Liver (tissue), 9 donors: ENCODE data around the gene MYF6. TPM values are rescaled to one million over a fixed set of nuclear protein-coding genes. Genes with fewer than 3 reads are reported as not detected.

ENCODE experiments used
- DNase-seq: peaks from one replicate; pipeline ENCODE4 v3.0.0-alpha.2; 2017; ENCODE audit warnings: low spot score
- H3K27ac ChIP-seq, 2 donors: one replicate each; pipeline ENCODE4 v1.7.0; 2013; ENCODE audit warnings: inconsistent platforms in 2 of 2, low read length in 2 of 2, control low read depth in 1 of 2, low read depth in 1 of 2, mild to moderate bottlenecking in 1 of 2
- H3K27me3 ChIP-seq, 4 donors: one replicate each; pipeline versions ENCODE4 v1.6.1 to v1.7.0; 2013; ENCODE audit warnings: low read length in 3 of 4, inconsistent platforms in 1 of 4, mild to moderate bottlenecking in 1 of 4, moderate library complexity in 1 of 4; ENCODE audit not compliant: control insufficient read depth in 4 of 4, insufficient read depth in 4 of 4
- H3K36me3 ChIP-seq, 4 donors: one replicate each; pipeline versions ENCODE4 v1.6.1 to v1.7.0; 2013; ENCODE audit warnings: low read length in 3 of 4, mild to moderate bottlenecking in 3 of 4, low read depth in 1 of 4, moderate library complexity in 1 of 4; ENCODE audit not compliant: control insufficient read depth in 4 of 4, insufficient read depth in 3 of 4
- H3K4me1 ChIP-seq, 4 donors: one replicate each; pipeline versions ENCODE4 v1.6.1 to v1.7.0; 2013; ENCODE audit warnings: low read length in 3 of 4, mild to moderate bottlenecking in 3 of 4, moderate library complexity in 1 of 4; ENCODE audit not compliant: control insufficient read depth in 4 of 4, insufficient read depth in 4 of 4
- H3K4me3 ChIP-seq, 3 donors: one replicate each; pipeline versions ENCODE4 v1.6.1 to v1.7.0; 2013; ENCODE audit warnings: low read length in 3 of 3, control low read depth in 1 of 3, low read depth in 1 of 3, mild to moderate bottlenecking in 1 of 3
- H3K9ac ChIP-seq, 2 donors: one replicate each; pipeline ENCODE4 v1.7.0; 2013; ENCODE audit warnings: low read length in 2 of 2, mild to moderate bottlenecking in 2 of 2, moderate library complexity in 2 of 2, control low read depth in 1 of 2, low read depth in 1 of 2
- H3K9me3 ChIP-seq, 4 donors: one replicate each; pipeline versions ENCODE4 v1.6.1 to v1.7.0; 2013; ENCODE audit warnings: low read length in 3 of 4; ENCODE audit not compliant: control insufficient read depth in 4 of 4
- FOXA2 ChIP-seq: IDR thresholded peaks from 2 replicates; pipeline ENCODE4 v1.6.1; 2016; ENCODE audit warnings: antibody characterized with exemption
- GABPA ChIP-seq, 2 donors: IDR thresholded peaks in 1 of 2; conservative IDR thresholded peaks in 1 of 2; 2 replicates each; pipeline ENCODE4 v1.6.1; 2016; ENCODE audit warnings: antibody characterized with exemption in 2 of 2, mild to moderate bottlenecking in 1 of 2, moderate library complexity in 1 of 2
- HNF4G ChIP-seq: IDR thresholded peaks from 2 replicates; pipeline ENCODE4 v1.6.1; 2016; ENCODE audit warnings: antibody characterized with exemption
- MAX ChIP-seq: IDR thresholded peaks from 2 replicates; pipeline ENCODE4 v1.6.1; 2016; ENCODE audit warnings: antibody characterized with exemption
- NR2F2 ChIP-seq: IDR thresholded peaks from 2 replicates; pipeline ENCODE4 v1.6.1; 2016; ENCODE audit warnings: antibody characterized with exemption
- RAD21 ChIP-seq, 2 donors: IDR thresholded peaks; 2 replicates each; pipeline ENCODE4 v1.6.1; 2016; ENCODE audit warnings: antibody characterized with exemption in 2 of 2, mild to moderate bottlenecking in 2 of 2
- REST ChIP-seq: IDR thresholded peaks from 2 replicates; pipeline ENCODE4 v1.6.1; 2016; ENCODE audit warnings: antibody characterized with exemption, mild to moderate bottlenecking
- RXRA ChIP-seq, 2 donors: IDR thresholded peaks; 2 replicates each; pipeline ENCODE4 v1.6.1; 2017 to 2018; ENCODE audit warnings: antibody characterized with exemption in 2 of 2, mild to moderate bottlenecking in 1 of 2
- YY1 ChIP-seq: IDR thresholded peaks from 2 replicates; pipeline ENCODE4 v1.6.1; 2016; ENCODE audit warnings: antibody characterized with exemption, mild to moderate bottlenecking
- WGBS: extraction: QIAGEN DNeasy Blood & Tissue Kit; methylation state at CpG from one replicate; pipeline ENCODE4 v1.1.7; 2013; 5-methylcytosine and 5-hydroxymethylcytosine counted together
- polyA plus RNA-seq, 2 donors: library from polyadenylated mRNA; stranded (reverse) in 1 of 2; unstranded in 1 of 2; fragments of 200-250 nt in 1 of 2; fragments of >200 nt in 1 of 2; fragmentation: Nextera tagmentation in 1 of 2; extraction: Ambion mirVana in 1 of 2; gene quantifications; one replicate each; pipeline versions ENCODE4 v1.2.1 to v1.2.3, GENCODE V29; 2013 to 2015
- total RNA-seq, 2 donors: library from RNA; depleted of rRNA; stranded (reverse); fragments of >200 nt; gene quantifications; one replicate each; pipeline ENCODE4 v1.2.3, GENCODE V29; 2014
- TF ChIP-seq, protein P1 (sequence below): IDR thresholded peaks from 2 replicates; pipeline ENCODE4 v1.6.1; 2016; ENCODE audit warnings: antibody characterized with exemption
- TF ChIP-seq, protein P2 (sequence below): fragments of 150-350 bp; IDR thresholded peaks from 2 replicates; pipeline ENCODE4 v1.5.1; 2017; ENCODE audit warnings: improper control_type of control experiment, low read depth, low read length; ENCODE audit not compliant: missing input control
- donor health status: healthy.
- donor health status: healthy.
- donor health status: healthy.
- donor health status: healthy.
- donor health status: healthy.

Gene MYF6
- total and polyA plus RNA-seq, 4 donors, result 0.05 to 0.18 TPM; not detected in 2

- no peak overlapping the region for H3K9ac ChIP-seq
- H3K4me1 ChIP-seq, result no peaks in the 10 kb centered on the region
- no peak overlapping the region for H3K4me3 ChIP-seq
- H3K9me3 ChIP-seq, result no peaks in the 10 kb centered on the region
- DNase-seq, result no peak
- H3K36me3 ChIP-seq, result no peaks in the 10 kb centered on the region
- TF ChIP-seq NR2F2, result no peak
- no peak for TF ChIP-seq GABPA (IDR thresholded peaks at IDR 0.05 in 1 of 2, conservative IDR thresholded peaks at IDR 0.05 in 1 of 2)
- TF ChIP-seq RXRA (IDR thresholded peaks at IDR 0.05), result no peak
- no peak for TF ChIP-seq RAD21 (IDR thresholded peaks at IDR 0.05)
- no peak for TF ChIP-seq MAX
- 70% methylated on average over 6 of the region's 6 CpGs for WGBS
- no peaks in the 10 kb centered on the region for H3K27me3 ChIP-seq
- no peak overlapping the region for H3K27ac ChIP-seq
Measured at GRCh38 chr12:80745851-80746505, 38.5 kb downstream of the MYF6 start.

- WGBS, result 81% methylated on average over 2 of the region's 2 CpGs
- H3K9ac ChIP-seq, result no peak overlapping the region
- no peaks in the 10 kb centered on the region for H3K27me3 ChIP-seq
Measured at GRCh38 chr12:80747800-80748199, 40.4 kb downstream of the MYF6 start.

DNA sequence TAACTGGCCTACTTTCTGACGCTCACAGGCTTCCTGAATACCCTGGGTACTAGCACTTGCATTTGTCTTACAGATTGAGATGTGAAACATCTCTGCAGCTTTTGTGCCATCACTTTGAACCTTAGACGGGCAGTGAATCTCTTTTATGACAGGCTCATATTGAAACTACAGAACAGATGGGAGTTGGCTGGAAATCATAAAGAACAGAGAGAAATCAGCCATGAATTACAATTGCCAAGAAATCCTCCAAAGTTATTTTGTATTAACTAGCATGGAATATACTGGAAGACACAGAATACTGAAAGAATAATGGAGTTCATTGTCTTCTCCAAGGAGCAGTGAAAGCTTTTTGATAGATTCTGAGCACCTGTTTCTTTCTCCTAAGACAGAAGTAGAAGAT is 42.0 kb downstream of the MYF6 start:
- 86% methylated on average over 2 of the region's 2 CpGs for WGBS
- no peak overlapping the region for H3K9ac ChIP-seq
- TF ChIP-seq GABPA (IDR thresholded peaks at IDR 0.05 in 1 of 2, conservative IDR thresholded peaks at IDR 0.05 in 1 of 2), result no peak
- TF ChIP-seq RXRA (IDR thresholded peaks at IDR 0.05), result no peak
- no peak for TF ChIP-seq FOXA2
- TF ChIP-seq, protein P1, sequence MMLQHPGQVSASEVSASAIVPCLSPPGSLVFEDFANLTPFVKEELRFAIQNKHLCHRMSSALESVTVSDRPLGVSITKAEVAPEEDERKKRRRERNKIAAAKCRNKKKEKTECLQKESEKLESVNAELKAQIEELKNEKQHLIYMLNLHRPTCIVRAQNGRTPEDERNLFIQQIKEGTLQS, result no peak
- no peak for TF ChIP-seq REST
- TF ChIP-seq NR2F2, result no peak
- no peak for TF ChIP-seq MAX
- no peak for TF ChIP-seq YY1
- TF ChIP-seq RAD21 (IDR thresholded peaks at IDR 0.05), result no peak
- no peak for TF ChIP-seq HNF4G
- TF ChIP-seq, protein P2, sequence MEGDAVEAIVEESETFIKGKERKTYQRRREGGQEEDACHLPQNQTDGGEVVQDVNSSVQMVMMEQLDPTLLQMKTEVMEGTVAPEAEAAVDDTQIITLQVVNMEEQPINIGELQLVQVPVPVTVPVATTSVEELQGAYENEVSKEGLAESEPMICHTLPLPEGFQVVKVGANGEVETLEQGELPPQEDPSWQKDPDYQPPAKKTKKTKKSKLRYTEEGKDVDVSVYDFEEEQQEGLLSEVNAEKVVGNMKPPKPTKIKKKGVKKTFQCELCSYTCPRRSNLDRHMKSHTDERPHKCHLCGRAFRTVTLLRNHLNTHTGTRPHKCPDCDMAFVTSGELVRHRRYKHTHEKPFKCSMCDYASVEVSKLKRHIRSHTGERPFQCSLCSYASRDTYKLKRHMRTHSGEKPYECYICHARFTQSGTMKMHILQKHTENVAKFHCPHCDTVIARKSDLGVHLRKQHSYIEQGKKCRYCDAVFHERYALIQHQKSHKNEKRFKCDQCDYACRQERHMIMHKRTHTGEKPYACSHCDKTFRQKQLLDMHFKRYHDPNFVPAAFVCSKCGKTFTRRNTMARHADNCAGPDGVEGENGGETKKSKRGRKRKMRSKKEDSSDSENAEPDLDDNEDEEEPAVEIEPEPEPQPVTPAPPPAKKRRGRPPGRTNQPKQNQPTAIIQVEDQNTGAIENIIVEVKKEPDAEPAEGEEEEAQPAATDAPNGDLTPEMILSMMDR, result no peak
- H3K9me3 ChIP-seq, result no peaks in the 10 kb centered on the region
- H3K27ac ChIP-seq, result no peak overlapping the region
- H3K27me3 ChIP-seq, result no peaks in the 10 kb centered on the region
- DNase-seq, result no peak
- no peaks in the 10 kb centered on the region for H3K4me1 ChIP-seq
- H3K36me3 ChIP-seq, result no peaks in the 10 kb centered on the region
- H3K4me3 ChIP-seq, result no peak overlapping the region

More at GRCh38 chr12:80747800-80748199, 40.4 kb downstream of the MYF6 start:
- no peak overlapping the region for H3K27ac ChIP-seq
- H3K36me3 ChIP-seq, result no peaks in the 10 kb centered on the region
- no peak for TF ChIP-seq RAD21 (IDR thresholded peaks at IDR 0.05)
- no peak for TF ChIP-seq RXRA (IDR thresholded peaks at IDR 0.05)
- no peak for TF ChIP-seq YY1
- no peak for TF ChIP-seq HNF4G
- H3K9me3 ChIP-seq, result no peaks in the 10 kb centered on the region
- no peaks in the 10 kb centered on the region for H3K4me1 ChIP-seq
- no peak for DNase-seq
- no peak overlapping the region for H3K4me3 ChIP-seq
